ENCODE data around the gene AKAP6.

Gene AKAP6

GRCh38 chr14:32635061-32635719 lies 306.1 kb downstream of the AKAP6 start:
- TF ChIP-seq, protein P1, sequence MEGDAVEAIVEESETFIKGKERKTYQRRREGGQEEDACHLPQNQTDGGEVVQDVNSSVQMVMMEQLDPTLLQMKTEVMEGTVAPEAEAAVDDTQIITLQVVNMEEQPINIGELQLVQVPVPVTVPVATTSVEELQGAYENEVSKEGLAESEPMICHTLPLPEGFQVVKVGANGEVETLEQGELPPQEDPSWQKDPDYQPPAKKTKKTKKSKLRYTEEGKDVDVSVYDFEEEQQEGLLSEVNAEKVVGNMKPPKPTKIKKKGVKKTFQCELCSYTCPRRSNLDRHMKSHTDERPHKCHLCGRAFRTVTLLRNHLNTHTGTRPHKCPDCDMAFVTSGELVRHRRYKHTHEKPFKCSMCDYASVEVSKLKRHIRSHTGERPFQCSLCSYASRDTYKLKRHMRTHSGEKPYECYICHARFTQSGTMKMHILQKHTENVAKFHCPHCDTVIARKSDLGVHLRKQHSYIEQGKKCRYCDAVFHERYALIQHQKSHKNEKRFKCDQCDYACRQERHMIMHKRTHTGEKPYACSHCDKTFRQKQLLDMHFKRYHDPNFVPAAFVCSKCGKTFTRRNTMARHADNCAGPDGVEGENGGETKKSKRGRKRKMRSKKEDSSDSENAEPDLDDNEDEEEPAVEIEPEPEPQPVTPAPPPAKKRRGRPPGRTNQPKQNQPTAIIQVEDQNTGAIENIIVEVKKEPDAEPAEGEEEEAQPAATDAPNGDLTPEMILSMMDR (IDR thresholded peaks at IDR 0.05) = no peak

GRCh38 chr14:32637582-32637981 lies 308.5 kb downstream of the AKAP6 start:
- TF ChIP-seq, protein P1 (IDR thresholded peaks at IDR 0.05) = no peak

GRCh38 chr14:32639208-32639607 lies 310.1 kb downstream of the AKAP6 start:
- TF ChIP-seq, protein P1 (IDR thresholded peaks at IDR 0.05) = no peak

DNA sequence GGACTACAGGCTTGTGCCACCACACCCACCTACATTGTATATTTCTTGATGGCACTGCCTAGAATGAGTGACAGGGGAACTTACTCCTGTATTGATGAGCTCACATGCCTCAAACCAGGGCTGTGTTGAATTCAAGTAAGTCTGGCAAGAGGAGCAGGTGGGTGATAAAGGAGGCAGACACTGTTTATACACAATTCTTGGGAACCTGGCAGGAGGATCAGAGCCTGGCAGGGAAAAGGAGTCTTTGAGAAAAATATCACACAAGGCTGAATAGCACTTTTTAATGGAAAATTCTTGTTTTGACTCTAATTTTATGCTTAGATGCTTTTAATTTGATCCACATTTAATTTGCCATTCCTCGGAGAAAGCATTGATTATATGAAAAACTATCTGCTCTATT lies 316.5 kb downstream of the AKAP6 start:
- TF ChIP-seq, protein P1 (IDR thresholded peaks at IDR 0.05) = no peak

DNA sequence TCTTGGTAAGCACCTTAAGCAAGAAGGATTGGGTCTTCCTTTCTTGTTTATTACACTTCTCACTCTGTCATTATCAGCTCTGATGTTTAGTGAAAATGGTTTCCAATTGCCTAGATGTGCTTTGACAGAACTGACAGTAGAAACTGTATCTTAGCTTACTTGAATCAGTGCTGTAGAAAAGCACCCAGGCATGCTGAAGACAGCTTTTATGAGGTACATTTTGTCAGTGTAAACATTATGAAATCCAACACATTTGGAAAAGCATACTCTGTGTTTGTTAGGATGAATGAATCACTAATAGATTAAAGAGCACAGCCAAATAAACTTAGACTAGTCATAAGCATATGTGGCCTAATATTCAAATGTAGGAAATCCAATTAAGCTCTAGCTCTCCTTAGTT lies 319.3 kb downstream of the AKAP6 start:
- TF ChIP-seq, protein P1 (IDR thresholded peaks at IDR 0.05) = no peak

DNA sequence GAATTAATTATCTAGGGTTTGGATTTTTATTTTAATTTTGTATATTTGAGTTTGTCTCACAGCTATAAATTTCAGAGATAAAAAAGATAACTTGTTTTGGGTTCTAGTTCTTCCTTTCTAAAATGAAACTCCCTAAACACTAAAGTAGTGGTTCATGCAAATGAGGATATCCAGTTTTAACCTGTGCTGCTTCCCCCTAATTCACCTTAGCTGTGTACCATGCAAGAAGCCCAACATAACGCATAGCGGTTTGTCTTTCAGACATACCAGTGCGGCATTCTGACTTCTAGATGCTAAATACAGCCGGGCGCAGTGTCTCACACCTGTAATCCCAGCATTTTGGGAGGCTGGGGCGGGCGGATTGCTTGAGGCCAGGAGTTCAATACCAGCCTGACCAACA lies 320.9 kb downstream of the AKAP6 start:
- TF ChIP-seq, protein P1 (IDR thresholded peaks at IDR 0.05) = no peak

- TF ChIP-seq, protein P1 (IDR thresholded peaks at IDR 0.05) = no peak
These were observed 321.6 kb downstream of the AKAP6 start for GRCh38 chr14:32650665-32651064.

GRCh38 chr14:32654106-32654505 lies 325.0 kb downstream of the AKAP6 start:
- TF ChIP-seq, protein P1 (IDR thresholded peaks at IDR 0.05) = no peak
